ENCODE measurements around the gene ROPN1L. TPM values are rescaled to one million over a fixed set of nuclear protein-coding genes. Genes with fewer than 3 reads are reported as not detected.

The ROPN1L gene
- total and polyA plus RNA-seq, 3 donors from 2014 or later = 199 to 538 (median 333) TPM

DNA sequence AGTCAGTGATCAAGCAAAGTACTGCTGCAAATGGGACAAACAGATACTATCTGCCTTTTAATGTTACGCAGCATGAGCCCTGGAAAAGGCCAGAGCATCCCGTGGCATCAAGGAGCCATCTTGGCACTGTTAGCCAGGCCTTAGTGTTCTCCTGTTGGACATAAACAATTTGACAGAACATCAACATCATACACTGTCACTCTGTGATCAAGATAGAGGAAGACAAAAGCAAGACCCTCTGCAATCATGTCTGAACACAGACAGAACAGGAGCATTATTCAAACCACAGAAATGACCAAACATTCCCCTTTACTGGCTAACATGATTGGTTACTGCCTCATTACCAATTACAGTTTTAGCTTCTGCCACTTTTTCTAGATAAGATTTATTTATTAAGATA lies 21.2 kb upstream of the ROPN1L start:
- WGBS, 2 donors = 86 to 94% methylated on average over 2 of the region's 2 CpGs
- TF ChIP-seq, protein P1, sequence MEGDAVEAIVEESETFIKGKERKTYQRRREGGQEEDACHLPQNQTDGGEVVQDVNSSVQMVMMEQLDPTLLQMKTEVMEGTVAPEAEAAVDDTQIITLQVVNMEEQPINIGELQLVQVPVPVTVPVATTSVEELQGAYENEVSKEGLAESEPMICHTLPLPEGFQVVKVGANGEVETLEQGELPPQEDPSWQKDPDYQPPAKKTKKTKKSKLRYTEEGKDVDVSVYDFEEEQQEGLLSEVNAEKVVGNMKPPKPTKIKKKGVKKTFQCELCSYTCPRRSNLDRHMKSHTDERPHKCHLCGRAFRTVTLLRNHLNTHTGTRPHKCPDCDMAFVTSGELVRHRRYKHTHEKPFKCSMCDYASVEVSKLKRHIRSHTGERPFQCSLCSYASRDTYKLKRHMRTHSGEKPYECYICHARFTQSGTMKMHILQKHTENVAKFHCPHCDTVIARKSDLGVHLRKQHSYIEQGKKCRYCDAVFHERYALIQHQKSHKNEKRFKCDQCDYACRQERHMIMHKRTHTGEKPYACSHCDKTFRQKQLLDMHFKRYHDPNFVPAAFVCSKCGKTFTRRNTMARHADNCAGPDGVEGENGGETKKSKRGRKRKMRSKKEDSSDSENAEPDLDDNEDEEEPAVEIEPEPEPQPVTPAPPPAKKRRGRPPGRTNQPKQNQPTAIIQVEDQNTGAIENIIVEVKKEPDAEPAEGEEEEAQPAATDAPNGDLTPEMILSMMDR (IDR thresholded peaks at IDR 0.05) = no peak
- no peak for TF ChIP-seq POLR2A (IDR thresholded peaks at IDR 0.05)
- no peak for DNase-seq
- Histone ChIP-seq H3K4me1 (no peaks in the 10 kb centered on the region), H3K27me3 (no peaks in the 10 kb centered on the region), H3K9me3 (no peaks in the 10 kb centered on the region), H3K27ac (no peak overlapping the region), H3K36me3 (ENCODE audit: low read depth, missing control alignments) (no peaks in the 10 kb centered on the region), H3K4me3 (no peak overlapping the region)
- intact Hi-C loops (cut with DNase I; ENCODE audit: low total_unique reads) = no loop called here

DNA sequence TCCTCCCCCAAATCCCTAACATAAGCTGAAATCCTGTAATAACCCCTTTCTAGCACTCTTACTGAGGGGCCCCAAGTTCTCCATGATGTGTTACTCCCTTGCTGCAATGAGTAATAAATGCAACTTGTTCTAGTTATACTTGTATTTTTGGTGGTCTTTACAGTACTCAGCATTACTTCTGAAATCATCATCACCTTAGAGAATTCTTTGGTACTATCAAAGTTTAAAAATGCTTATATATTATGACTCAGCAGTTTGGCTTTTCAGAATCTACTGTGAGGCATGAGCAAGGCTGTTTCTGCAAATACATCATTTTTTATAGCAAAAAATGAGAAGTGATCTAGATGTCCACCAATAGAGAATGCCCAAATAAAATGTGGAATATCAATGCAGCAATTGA lies 20.7 kb upstream of the ROPN1L start:
- Histone ChIP-seq H3K4me3 (no peak overlapping the region), H3K27me3 (no peaks in the 10 kb centered on the region), H3K27ac (no peak overlapping the region), H3K4me1 (no peaks in the 10 kb centered on the region), H3K36me3 (ENCODE audit: low read depth, missing control alignments) (no peaks in the 10 kb centered on the region), H3K9me3 (no peaks in the 10 kb centered on the region)
- no peak for TF ChIP-seq POLR2A (IDR thresholded peaks at IDR 0.05)
- TF ChIP-seq, protein P1 (IDR thresholded peaks at IDR 0.05) = no peak
- DNase-seq = no peak
- intact Hi-C loops (cut with DNase I; ENCODE audit: low total_unique reads) = no loop called here

DNA sequence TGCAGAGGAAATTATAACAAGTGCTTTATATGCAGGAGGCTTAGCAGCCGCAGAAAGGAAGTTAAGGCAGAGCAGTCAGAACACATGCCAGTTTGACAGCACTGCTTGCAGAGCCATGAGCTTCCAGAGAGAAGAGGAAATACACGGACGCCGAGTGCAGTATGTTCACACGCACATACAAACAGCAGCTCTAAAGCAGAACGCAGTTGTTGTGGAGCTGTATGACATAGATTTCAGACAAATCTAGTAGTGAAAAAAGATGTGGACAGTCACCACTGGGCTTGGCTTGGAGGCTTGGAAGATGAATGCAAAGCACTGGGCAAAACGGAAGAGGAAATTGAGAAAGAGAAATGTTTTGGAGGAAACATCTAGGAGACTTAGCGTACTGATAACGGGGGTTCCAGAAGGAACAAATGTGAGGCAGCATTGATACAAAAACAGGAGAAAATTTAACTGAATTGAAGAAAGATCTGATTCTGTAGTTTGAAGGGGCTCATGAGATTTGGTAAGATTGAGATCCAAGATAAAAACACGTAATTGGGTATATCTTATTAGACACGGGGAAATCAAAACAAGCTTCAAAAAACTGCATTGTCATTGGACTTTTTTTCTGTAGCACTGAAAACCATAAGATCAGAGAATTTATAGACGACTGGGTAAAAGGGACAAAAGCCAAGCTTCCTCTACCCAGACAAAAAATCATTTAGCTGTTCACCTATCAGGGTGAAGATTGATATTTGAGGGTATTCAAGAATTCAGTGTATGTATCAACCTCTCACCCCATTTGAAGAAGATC lies 19.6 kb upstream of the ROPN1L start:
- Histone ChIP-seq H3K9me3 (no peaks in the 10 kb centered on the region), H3K36me3 (ENCODE audit: low read depth, missing control alignments) (no peaks in the 10 kb centered on the region), H3K4me3 (no peak overlapping the region), H3K4me1 (no peaks in the 10 kb centered on the region), H3K27ac (no peak overlapping the region), H3K27me3 (no peaks in the 10 kb centered on the region)
- TF ChIP-seq, protein P1 (IDR thresholded peaks at IDR 0.05) = no peak
- TF ChIP-seq POLR2A (IDR thresholded peaks at IDR 0.05) = no peak
- 79 to 84% methylated on average over 12 of the region's 12 CpGs for WGBS, 2 donors
- DNase-seq = no peak
- intact Hi-C loops (cut with DNase I; ENCODE audit: low total_unique reads) = no loop called here

DNA sequence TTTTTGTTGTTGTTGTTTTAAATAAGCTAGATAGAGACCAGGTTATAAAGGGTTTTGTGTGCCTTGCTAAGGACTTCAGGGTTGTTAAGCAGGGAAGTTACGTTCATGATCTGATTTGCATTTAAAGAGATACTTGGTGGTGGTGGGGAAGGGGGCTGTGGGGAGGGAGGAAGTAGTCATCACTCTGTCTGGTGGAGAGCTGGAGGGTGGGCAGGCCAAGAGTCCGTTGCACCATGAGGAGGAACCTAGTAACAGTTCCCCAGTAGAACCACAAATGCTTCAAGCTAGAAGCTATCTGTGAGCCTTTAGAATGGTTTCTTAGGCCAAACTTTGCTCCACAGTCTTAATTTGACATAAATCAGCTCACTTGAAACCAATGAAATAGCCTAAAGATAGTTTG lies 18.7 kb upstream of the ROPN1L start:
- WGBS, 2 donors = 69 to 82% methylated on average over 2 of the region's 2 CpGs
- H3K4me3 ChIP-seq = no peak overlapping the region

More for the DNA sequence above, 18.7 kb upstream of the ROPN1L start:
- TF ChIP-seq POLR2A (IDR thresholded peaks at IDR 0.05) = no peak
- TF ChIP-seq, protein P1 (IDR thresholded peaks at IDR 0.05) = no peak
- intact Hi-C loops (cut with DNase I; ENCODE audit: low total_unique reads) = no loop called here
- H3K4me1 ChIP-seq = no peaks in the 10 kb centered on the region
- no peaks in the 10 kb centered on the region for H3K36me3 ChIP-seq (ENCODE audit: low read depth, missing control alignments)
- DNase-seq = no peak
- no peaks in the 10 kb centered on the region for H3K27me3 ChIP-seq
- H3K9me3 ChIP-seq = no peaks in the 10 kb centered on the region
- no peak overlapping the region for H3K27ac ChIP-seq
